ENCODE data around the gene KCNN2. TPM values are rescaled to one million over a fixed set of nuclear protein-coding genes. Genes with fewer than 3 reads are reported as not detected.
A peak's percentile ranks its signal among the peaks of the same experiment; 100 is the strongest.

KCNN2 gene
- total RNA-seq, 1 donor from 2014 or later = 3.4 TPM

DNA sequence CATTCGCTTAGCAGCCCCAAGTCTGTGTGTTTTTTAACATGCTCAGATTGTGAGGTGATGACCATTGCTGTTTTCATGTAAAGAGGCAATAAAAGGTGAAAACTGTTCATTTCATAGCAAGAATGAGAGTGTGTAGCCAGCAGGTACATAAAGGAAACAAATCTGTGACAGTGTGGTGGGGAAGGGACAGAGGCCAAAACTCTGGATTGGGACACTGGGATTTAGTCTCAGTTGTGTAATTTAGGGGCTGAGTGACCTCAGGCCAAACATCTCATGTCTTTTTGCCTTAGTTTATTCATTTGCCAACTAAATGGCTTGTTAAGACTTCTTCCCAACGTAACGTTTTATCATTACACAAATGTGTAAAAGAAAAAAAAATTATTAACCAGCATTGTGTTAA is 47.0 kb downstream of the KCNN2 start:
- no peak for DNase-seq (ENCODE audit: extremely low spot score in 2 of 2)
- Histone ChIP-seq H3K4me3 (no peak overlapping the region), H3K27me3 (no peaks in the 10 kb centered on the region), H3K36me3 (no peaks in the 10 kb centered on the region), H3K4me1 (peaks cover 5% of the 10 kb centered on the region), H3K27ac (no peak overlapping the region), H3K9me3 (no peaks in the 10 kb centered on the region)
- intact Hi-C loops (cut with DNase I) = no loop called here
- TF ChIP-seq POLR2A (IDR thresholded peaks at IDR 0.05) = no peak
- no peak for TF ChIP-seq POLR2AphosphoS5 (IDR thresholded peaks at IDR 0.05; ENCODE audit: insufficient read depth in 1 of 2, low read depth in 1 of 2)
- TF ChIP-seq, protein P1, sequence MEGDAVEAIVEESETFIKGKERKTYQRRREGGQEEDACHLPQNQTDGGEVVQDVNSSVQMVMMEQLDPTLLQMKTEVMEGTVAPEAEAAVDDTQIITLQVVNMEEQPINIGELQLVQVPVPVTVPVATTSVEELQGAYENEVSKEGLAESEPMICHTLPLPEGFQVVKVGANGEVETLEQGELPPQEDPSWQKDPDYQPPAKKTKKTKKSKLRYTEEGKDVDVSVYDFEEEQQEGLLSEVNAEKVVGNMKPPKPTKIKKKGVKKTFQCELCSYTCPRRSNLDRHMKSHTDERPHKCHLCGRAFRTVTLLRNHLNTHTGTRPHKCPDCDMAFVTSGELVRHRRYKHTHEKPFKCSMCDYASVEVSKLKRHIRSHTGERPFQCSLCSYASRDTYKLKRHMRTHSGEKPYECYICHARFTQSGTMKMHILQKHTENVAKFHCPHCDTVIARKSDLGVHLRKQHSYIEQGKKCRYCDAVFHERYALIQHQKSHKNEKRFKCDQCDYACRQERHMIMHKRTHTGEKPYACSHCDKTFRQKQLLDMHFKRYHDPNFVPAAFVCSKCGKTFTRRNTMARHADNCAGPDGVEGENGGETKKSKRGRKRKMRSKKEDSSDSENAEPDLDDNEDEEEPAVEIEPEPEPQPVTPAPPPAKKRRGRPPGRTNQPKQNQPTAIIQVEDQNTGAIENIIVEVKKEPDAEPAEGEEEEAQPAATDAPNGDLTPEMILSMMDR (IDR thresholded peaks at IDR 0.05) = no peak

DNA sequence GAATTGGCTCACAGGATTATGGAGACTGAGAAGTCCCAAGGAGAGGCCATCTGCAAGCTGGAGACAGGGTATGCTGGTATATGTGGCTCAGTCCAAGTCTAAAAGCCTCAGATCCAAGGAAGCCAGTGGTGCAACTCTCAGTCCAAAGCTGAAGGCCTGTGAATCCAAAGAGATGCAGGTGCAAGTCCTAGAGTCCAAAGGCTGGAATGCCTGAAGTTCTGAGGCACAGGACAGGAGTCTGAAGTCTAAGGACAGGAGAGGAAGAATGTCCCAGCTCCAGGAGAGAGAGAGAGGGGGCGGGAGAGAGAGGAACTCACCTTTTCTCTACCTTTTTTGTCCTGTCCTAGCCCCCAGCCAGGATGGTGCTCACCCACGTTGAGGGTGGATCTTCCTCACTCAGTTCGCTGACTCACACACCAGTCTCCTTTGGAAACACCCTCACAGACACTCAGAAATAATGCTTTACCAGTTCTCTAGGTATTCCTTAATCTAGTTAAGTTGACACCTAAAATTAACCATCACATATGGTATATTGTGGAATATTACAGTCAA is 49.6 kb downstream of the KCNN2 start:
- no peak for TF ChIP-seq POLR2AphosphoS5 (IDR thresholded peaks at IDR 0.05; ENCODE audit: insufficient read depth in 1 of 2, low read depth in 1 of 2)
- TF ChIP-seq, protein P1 (IDR thresholded peaks at IDR 0.05) = no peak
- no peak for TF ChIP-seq POLR2A (IDR thresholded peaks at IDR 0.05)
- DNase-seq (ENCODE audit: extremely low spot score in 2 of 2) = no peak
- H3K27me3 ChIP-seq = no peaks in the 10 kb centered on the region
- intact Hi-C loops (cut with DNase I) = no loop called here
- no peak overlapping the region for H3K4me3 ChIP-seq
- H3K4me1 ChIP-seq = peaks cover 5% of the 10 kb centered on the region
- no peaks in the 10 kb centered on the region for H3K9me3 ChIP-seq
- no peaks in the 10 kb centered on the region for H3K36me3 ChIP-seq
- no peak overlapping the region for H3K27ac ChIP-seq

DNA sequence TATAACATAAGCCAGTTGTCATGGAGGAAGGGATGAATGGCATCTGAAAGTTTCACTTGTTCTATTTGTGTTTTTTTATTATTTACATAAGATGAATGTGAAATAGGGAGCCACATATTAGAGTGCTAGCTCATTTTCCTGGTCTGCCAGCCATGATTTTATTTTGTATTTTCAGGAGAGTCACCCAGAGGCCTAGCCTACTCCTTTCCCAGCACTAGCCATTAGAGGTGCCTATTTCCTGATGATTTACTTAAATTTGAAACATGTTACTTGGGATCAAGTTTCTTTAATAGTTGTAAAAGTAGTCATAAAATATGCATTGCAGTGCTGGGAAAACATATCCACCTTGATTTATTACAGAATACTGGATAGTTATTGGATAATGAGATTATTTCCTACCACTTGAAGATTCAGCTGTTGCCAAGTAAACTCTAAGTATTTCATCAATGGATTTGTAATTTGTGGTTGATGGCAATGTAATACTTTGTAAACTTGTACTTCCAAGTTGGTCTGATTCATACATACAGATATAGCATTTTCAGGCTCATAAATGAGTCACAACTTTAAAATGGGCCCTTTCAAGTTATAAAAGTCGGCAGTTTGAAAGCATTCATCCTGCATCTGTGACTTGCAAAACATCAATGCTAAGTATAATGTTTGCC is 50.8 kb downstream of the KCNN2 start:
- Histone ChIP-seq H3K4me3 (no peak overlapping the region), H3K36me3 (no peaks in the 10 kb centered on the region)
- DNase-seq (ENCODE audit: extremely low spot score in 2 of 2) = no peak

DNA sequence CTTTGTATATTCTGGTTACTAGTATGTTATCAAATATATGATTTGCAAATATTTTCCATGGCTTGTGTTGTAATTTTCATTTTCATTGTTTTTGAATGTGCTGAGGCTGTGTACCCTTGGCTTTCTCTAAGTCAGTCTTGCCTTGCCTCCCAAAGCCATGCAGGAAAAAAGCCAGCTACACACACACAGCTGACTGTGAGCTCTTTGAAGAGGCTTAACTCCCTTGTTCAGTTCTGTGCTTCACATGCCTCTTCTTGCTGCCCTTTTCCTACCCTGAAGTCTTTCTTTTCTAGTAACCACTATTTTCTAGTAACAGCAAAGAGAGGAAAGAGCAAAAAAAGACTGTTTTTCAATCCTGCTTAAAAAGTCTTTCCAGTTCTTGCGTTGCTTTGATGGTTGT is 53.9 kb downstream of the KCNN2 start:
- H3K9me3 ChIP-seq = no peaks in the 10 kb centered on the region
- no peak for TF ChIP-seq POLR2AphosphoS5 (IDR thresholded peaks at IDR 0.05; ENCODE audit: insufficient read depth in 1 of 2, low read depth in 1 of 2)
- no peaks in the 10 kb centered on the region for H3K27me3 ChIP-seq
- H3K4me3 ChIP-seq = no peak overlapping the region
- H3K27ac ChIP-seq = no peak overlapping the region
- peaks cover 5% of the 10 kb centered on the region for H3K4me1 ChIP-seq
- H3K36me3 ChIP-seq = no peaks in the 10 kb centered on the region
- intact Hi-C loops (cut with DNase I) = no loop called here
- DNase-seq (ENCODE audit: extremely low spot score in 2 of 2) = no peak

More for the DNA sequence above, 50.8 kb downstream of the KCNN2 start:
- intact Hi-C loops (cut with DNase I) = no loop called here
- no peak overlapping the region for H3K27ac ChIP-seq
- H3K9me3 ChIP-seq = no peaks in the 10 kb centered on the region
- peaks cover 5% of the 10 kb centered on the region for H3K4me1 ChIP-seq
- TF ChIP-seq POLR2AphosphoS5 (IDR thresholded peaks at IDR 0.05; ENCODE audit: insufficient read depth in 1 of 2, low read depth in 1 of 2) = peak; percentile 62 to 85
- TF ChIP-seq POLR2A (IDR thresholded peaks at IDR 0.05) = no peak
- H3K27me3 ChIP-seq = no peaks in the 10 kb centered on the region

DNA sequence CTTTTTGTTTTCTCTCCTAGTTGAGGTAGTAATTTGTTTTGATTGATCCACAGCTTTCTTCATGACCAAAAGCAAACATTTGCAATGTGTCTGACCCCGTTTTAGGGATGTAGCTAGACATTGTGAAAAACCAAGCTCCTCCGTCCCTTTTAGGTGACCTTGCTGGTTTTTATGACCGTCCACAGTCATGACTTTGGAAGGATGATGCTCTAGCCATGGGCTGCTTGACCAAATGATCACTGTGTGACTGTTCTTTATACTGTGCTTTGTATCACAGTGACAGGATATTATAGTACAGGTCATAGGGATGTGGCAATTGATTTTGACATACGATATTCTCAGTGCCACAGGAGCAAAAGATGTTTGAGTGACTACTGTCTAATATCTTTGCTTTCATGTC is 54.4 kb downstream of the KCNN2 start:
- Histone ChIP-seq H3K4me3 (no peak overlapping the region), H3K27me3 (no peaks in the 10 kb centered on the region), H3K36me3 (no peaks in the 10 kb centered on the region), H3K4me1 (peaks cover 5% of the 10 kb centered on the region), H3K9me3 (no peaks in the 10 kb centered on the region), H3K27ac (no peak overlapping the region)
- no peak for DNase-seq (ENCODE audit: extremely low spot score in 2 of 2)
- intact Hi-C loops (cut with DNase I) = no loop called here
- TF ChIP-seq, protein P1 (IDR thresholded peaks at IDR 0.05) = no peak
- no peak for TF ChIP-seq POLR2AphosphoS5 (IDR thresholded peaks at IDR 0.05; ENCODE audit: insufficient read depth in 1 of 2, low read depth in 1 of 2)
- TF ChIP-seq POLR2A (IDR thresholded peaks at IDR 0.05) = no peak

DNA sequence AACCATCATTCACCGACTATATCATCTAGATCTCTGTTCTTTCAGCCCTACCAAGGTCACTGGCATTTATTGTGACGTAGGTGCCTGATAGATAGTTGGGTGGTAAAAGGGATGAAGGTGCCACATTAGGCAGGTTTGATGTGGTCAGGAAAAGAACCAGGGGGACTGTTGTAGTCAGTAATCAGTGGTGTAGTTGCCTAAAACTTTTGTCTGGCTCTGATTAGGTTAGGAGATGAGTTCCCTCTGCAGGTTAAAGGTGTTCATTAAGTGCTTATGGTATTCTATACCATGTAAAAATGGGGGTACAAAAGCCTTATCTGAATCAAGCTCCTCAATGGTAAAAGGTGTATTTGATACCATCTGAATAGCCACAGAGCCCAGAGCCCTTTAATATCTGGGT is 55.6 kb downstream of the KCNN2 start:
- DNase-seq (ENCODE audit: extremely low spot score in 2 of 2) = no peak
- Histone ChIP-seq H3K27me3 (no peaks in the 10 kb centered on the region), H3K36me3 (no peaks in the 10 kb centered on the region), H3K9me3 (no peaks in the 10 kb centered on the region), H3K4me1 (no peaks in the 10 kb centered on the region), H3K4me3 (no peak overlapping the region), H3K27ac (no peak overlapping the region)
- intact Hi-C loops (cut with DNase I) = no loop called here
- TF ChIP-seq, protein P1 (IDR thresholded peaks at IDR 0.05) = no peak
- TF ChIP-seq POLR2AphosphoS5 (IDR thresholded peaks at IDR 0.05; ENCODE audit: insufficient read depth in 1 of 2, low read depth in 1 of 2) (no peak), POLR2A (IDR thresholded peaks at IDR 0.05) (no peak)

All from vagina (tissue), 2 donors.